PC-3 (cell line): ENCODE data around the gene PPP1R16B. TPM values are rescaled to one million over a fixed set of nuclear protein-coding genes. Genes with fewer than 3 reads are reported as not detected.

Source experiments
- ATAC-seq: fragments of 200-7000 bp; cut with Tn5 transposase; 2 replicates; pipeline ENCODE4 v1.9.1; 2020; ENCODE audit warnings: mild to moderate bottlenecking, moderate library complexity
- BruUV-seq: library from RNA; stranded (reverse); fragments of 400-500 nt; replicated peaks from 2 replicates; lab custom pipeline; 2021; lab: Mats Ljungman, UMichigan
- CTCF ChIA-PET: fragments of 300-600 bp; sonication (Branson Sonifier 250); formaldehyde crosslinking; loops from one replicate; lab custom pipeline; 2022; ENCODE audit warnings: antibody characterized with exemption; lab: Charles Lee
- POLR2A ChIA-PET: fragments of 300-600 bp; sonication (Branson Sonifier 250); formaldehyde crosslinking; loops from one replicate; lab custom pipeline; 2022; ENCODE audit warnings: antibody characterized with exemption; ENCODE audit not compliant: unreplicated experiment; lab: Charles Lee
- DNase-seq: peaks from one replicate; pipeline ENCODE4 v3.0.0-alpha.2; 2015
- H2AFZ ChIP-seq: fragments of 300-600 bp; sonication (generic); 2 replicates; pipeline ENCODE4 v1.6.0; 2016; ENCODE audit warnings: antibody characterized with exemption, low read length
- H3F3A ChIP-seq: fragments of 300-600 bp; sonication (generic); one replicate; pipeline ENCODE4 v1.6.0; 2017; ENCODE audit warnings: antibody characterized with exemption, low read length, control low read depth, mild to moderate bottlenecking; ENCODE audit not compliant: unreplicated experiment
- H3K27ac ChIP-seq: fragments of 300-600 bp; sonication (generic); 2 replicates; pipeline ENCODE4 v1.5.1; 2016; ENCODE audit warnings: mild to moderate bottlenecking, low read length
- H3K27me3 ChIP-seq: fragments of 300-600 bp; sonication (generic); 2 replicates; pipeline ENCODE4 v1.6.1; 2016; ENCODE audit warnings: low read length, mixed read lengths
- H3K36me3 ChIP-seq: fragments of 300-600 bp; sonication (generic); 2 replicates; pipeline ENCODE4 v1.6.1; 2016; ENCODE audit warnings: low read depth, mixed run types, low read length, mixed read lengths
- H3K4me1 ChIP-seq: fragments of 300-600 bp; sonication (generic); 2 replicates; pipeline ENCODE4 v1.5.1; 2016; ENCODE audit warnings: low read length; ENCODE audit not compliant: insufficient read depth
- H3K4me2 ChIP-seq: fragments of 300-600 bp; sonication (generic); 2 replicates; pipeline ENCODE4 v1.6.0; 2016; ENCODE audit warnings: low read length
- H3K4me3 ChIP-seq: fragments of 300-600 bp; sonication (generic); 2 replicates; pipeline ENCODE4 v1.5.1; 2016; ENCODE audit warnings: mild to moderate bottlenecking, low read length, mixed read lengths
- H3K79me2 ChIP-seq: fragments of 300-600 bp; sonication (generic); 2 replicates; pipeline ENCODE4 v1.6.1; 2017; ENCODE audit warnings: low read length, mixed read lengths
- H3K9ac ChIP-seq: fragments of 300-600 bp; sonication (generic); 2 replicates; pipeline ENCODE4 v1.6.0; 2016; ENCODE audit warnings: mild to moderate bottlenecking, low read length
- H3K9me2 ChIP-seq: fragments of 300-600 bp; sonication (generic); replicated peaks from 2 replicates; pipeline ENCODE4 v1.6.1; 2016; ENCODE audit warnings: mixed run types, low read length, mixed read lengths
- H3K9me3 ChIP-seq: fragments of 300-600 bp; sonication (generic); 2 replicates; pipeline ENCODE4 v1.6.1; 2016; ENCODE audit warnings: low read length, mixed read lengths
- H4K20me1 ChIP-seq: fragments of 300-600 bp; sonication (generic); 2 replicates; pipeline ENCODE4 v1.6.1; 2016; ENCODE audit warnings: low read length, mixed read lengths
- EZH2 ChIP-seq: fragments of 300-600 bp; sonication (generic); IDR thresholded peaks from one replicate; pipeline ENCODE4 v1.6.1; 2017; ENCODE audit warnings: antibody characterized with exemption, mild to moderate bottlenecking, low read length; ENCODE audit not compliant: unreplicated experiment
- EZH2phosphoT487 ChIP-seq: fragments of 300-600 bp; sonication (generic); IDR thresholded peaks from 2 replicates; pipeline ENCODE4 v1.6.1; 2018; ENCODE audit warnings: mild to moderate bottlenecking, antibody characterized with exemption, low read length, borderline replicate concordance
- intact Hi-C: fragments of 100-400 bp; cut with micrococcal nuclease; formaldehyde crosslinking; loops from 2 replicates; pipeline ENCODE4 v1.9.0; 2023
- total RNA-seq: library from RNA; depleted of rRNA; stranded (reverse); fragments of >200 nt; gene quantifications from 2 replicates; pipeline ENCODE4 v1.2.3, GENCODE V29; 2014
- TF ChIP-seq, protein P1 (sequence below): fragments of 300-600 bp; sonication (generic); conservative IDR thresholded peaks from 2 replicates; pipeline ENCODE4 v1.5.1; 2017; ENCODE audit warnings: antibody characterized with exemption, low read depth, mild to moderate bottlenecking, low read length

PPP1R16B gene
- total RNA-seq, 1 experiment from 2014 or later = 0.04 TPM

DNA sequence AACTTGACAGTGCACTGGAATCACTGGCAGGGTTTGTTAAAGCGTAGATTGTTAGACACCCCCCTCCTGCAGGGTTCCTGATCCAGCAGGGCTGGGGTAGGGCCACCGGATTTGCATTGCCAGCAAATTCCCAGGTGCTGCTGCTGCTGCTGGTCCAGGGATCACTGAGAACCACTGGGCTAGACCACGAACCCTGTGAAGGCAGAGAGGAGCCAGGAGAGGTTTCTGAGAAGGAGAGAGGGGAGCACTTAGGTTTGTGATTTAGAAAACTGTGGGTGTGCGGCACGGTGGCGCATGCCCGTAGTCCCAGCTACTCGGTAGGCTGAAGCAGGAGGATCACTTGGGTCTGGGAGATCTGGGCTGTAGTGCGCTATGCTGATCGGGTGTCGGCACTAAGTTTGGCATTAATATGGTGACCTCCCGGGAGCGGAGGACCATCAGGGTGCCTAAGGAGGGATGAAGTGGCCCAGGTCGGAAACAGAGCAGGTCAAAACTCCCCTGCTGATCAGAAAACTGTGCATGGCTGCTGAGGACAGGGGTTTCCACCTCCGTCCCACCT, 67.1 kb downstream of the PPP1R16B start:
- H2AFZ ChIP-seq = no peak overlapping the region
- no TSS peak for BruUV-seq
- no peaks in the 10 kb centered on the region for H3K9me3 ChIP-seq
- no peaks in the 10 kb centered on the region for H3K79me2 ChIP-seq
- no peak overlapping the region for H3K4me3 ChIP-seq
- no peaks in the 10 kb centered on the region for H4K20me1 ChIP-seq
- TF ChIP-seq, protein P1, sequence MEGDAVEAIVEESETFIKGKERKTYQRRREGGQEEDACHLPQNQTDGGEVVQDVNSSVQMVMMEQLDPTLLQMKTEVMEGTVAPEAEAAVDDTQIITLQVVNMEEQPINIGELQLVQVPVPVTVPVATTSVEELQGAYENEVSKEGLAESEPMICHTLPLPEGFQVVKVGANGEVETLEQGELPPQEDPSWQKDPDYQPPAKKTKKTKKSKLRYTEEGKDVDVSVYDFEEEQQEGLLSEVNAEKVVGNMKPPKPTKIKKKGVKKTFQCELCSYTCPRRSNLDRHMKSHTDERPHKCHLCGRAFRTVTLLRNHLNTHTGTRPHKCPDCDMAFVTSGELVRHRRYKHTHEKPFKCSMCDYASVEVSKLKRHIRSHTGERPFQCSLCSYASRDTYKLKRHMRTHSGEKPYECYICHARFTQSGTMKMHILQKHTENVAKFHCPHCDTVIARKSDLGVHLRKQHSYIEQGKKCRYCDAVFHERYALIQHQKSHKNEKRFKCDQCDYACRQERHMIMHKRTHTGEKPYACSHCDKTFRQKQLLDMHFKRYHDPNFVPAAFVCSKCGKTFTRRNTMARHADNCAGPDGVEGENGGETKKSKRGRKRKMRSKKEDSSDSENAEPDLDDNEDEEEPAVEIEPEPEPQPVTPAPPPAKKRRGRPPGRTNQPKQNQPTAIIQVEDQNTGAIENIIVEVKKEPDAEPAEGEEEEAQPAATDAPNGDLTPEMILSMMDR = no peak
- TF ChIP-seq EZH2 (no peak), EZH2phosphoT487 (no peak)
- no peak overlapping the region for H3K9ac ChIP-seq
- DNase-seq = no peak
- peaks cover 23% of the 10 kb centered on the region for H3K4me1 ChIP-seq
- H3F3A ChIP-seq = no peaks in the 10 kb centered on the region
- ChIA-PET CTCF (no interaction called here), POLR2A (interaction anchor here (0.6 kb wide), 1 partner anchor 502 kb away, joined by 4 read pairs; no protein-coding TSS in a partner anchor)
- H3K9me2 ChIP-seq = no peaks in the 10 kb centered on the region
- peaks cover 7% of the 10 kb centered on the region; the same call in 1 of the 2 replicates for H3K27me3 ChIP-seq
- H3K36me3 ChIP-seq = no peaks in the 10 kb centered on the region
- intact Hi-C loops = no loop called here
- ATAC-seq = no peak
- no peak overlapping the region for H3K27ac ChIP-seq
- H3K4me2 ChIP-seq = peak overlapping the region; percentile 15

DNA sequence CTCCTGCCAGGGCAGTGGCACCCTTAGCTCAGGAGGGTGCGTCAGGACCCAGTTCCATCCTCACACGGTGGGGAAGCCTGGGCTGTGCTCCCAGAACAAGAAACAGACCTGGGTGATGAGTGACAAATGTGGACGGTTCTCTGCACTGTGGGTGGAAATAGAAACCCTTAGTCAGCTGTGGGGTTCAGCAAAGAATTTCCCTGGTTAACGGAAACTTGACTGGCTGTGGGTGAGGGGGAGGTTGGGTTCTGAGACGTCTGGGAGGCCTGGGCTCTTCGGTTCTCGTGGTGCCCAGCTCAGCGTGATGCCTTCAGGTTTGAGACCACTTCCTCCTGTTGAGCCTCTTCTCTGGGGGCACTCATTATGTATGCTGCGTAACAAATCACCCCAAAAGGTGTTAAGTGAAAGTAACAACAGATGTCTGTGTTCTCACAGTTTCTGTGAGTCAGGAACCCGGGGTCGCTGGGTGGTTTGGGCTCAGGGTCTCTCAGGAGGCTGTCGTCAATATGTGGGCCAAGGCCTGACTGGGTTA, 67.6 kb downstream of the PPP1R16B start:
- Histone ChIP-seq H3F3A (no peaks in the 10 kb centered on the region), H3K27me3 (peaks cover 7% of the 10 kb centered on the region; the same call in 1 of the 2 replicates), H3K9ac (no peak overlapping the region), H2AFZ (no peak overlapping the region), H3K36me3 (no peaks in the 10 kb centered on the region), H3K9me2 (no peaks in the 10 kb centered on the region), H3K4me2 (no peak overlapping the region), H3K79me2 (no peaks in the 10 kb centered on the region), H4K20me1 (no peaks in the 10 kb centered on the region), H3K9me3 (no peaks in the 10 kb centered on the region), H3K27ac (no peak overlapping the region), H3K4me1 (peaks cover 23% of the 10 kb centered on the region), H3K4me3 (no peak overlapping the region)
- CTCF ChIA-PET = no interaction called here
- ATAC-seq (no peak), DNase-seq (no peak)
- POLR2A ChIA-PET = interaction anchor here (0.6 kb wide), 1 partner anchor 502 kb away, joined by 4 read pairs; no protein-coding TSS in a partner anchor
- BruUV-seq = no TSS peak
- intact Hi-C loops = no loop called here
- TF ChIP-seq EZH2phosphoT487 (no peak), EZH2 (no peak)
- TF ChIP-seq, protein P1 = no peak
